Activated CD4-positive, alpha-beta T cell treated with anti-CD3 and anti-CD28 coated beads, Interleukin-2, amount 50 U/mL, for 1 hour (primary cell): ENCODE results near the gene NBAS.
"Not testable (repeated sequence)": the region's sequence is repeated elsewhere in the genome, so short reads cannot be mapped to it uniquely, and the experiment has no call there.

ENCODE experiments used
- DNase-seq: peaks from one replicate; pipeline ENCODE4 v3.0.0-alpha.2; 2020

NBAS gene

DNA sequence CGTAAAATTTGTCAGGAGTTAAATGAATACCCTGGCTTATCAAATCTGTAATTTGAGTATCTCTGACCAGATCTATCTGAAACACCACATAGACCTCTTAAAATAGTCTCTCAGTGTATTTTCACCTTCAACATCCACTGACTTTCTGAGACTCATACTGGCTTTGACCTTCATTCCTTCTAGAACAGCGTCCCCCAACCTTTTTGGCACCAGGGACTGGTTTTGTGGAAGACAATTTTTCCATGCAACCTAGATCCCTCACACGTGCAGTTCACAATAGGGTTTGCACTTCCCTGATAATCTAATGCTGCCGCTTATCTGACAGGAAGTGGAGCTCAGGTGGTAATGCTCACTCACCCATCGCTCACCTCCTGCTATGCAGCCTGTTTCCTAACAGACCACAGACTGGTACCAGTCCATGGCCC is 3.2 kb downstream of the NBAS start:
- no peak for DNase-seq

DNA sequence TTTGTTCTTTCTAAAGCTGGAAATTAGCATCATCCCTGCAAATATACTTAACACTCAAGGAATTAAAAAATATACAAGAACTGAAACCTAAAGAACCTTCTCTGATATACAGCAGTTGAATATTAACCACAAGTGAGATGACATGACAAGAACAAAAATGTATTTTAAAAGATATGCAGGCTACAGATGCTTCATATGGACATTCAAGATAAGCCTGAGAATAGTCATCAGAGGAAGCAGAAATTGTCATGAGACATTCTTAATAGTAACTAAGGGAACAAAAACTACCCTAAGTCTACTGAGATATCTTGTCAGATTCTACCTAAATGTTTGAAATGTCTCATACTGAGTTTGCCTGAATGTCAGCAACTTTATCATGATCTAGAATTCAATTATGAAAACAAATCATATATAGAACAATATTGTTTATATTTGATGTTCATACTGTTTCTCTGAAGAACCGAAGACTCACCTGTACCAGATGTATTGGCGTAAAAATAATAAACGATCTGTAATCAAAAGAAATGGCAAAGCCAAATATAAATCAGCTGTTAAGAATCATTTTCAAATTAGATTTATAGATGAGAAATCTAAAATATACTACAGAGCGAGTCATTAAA is 4.7 kb downstream of the NBAS start:
- DNase-seq, result no peak

DNA sequence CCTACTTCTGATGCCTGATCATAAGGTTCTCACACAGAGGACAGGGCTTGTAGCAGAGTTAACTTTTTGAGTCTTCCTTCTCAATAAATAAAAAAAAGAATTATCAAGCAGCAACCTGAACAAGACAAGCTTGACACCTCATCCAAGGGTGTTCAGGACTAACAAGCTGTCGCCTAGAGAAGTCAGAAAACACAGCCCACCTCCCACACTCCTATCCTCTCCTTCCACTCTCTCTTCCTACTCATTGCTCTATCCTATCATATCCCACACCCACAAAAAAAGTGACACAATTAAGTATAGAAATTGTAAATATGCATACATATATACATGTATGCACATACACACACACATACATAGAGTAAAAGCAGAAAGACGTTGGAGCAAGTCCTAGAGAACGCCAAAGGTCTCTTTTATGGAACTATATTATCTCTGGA is 5.4 kb downstream of the NBAS start:
- DNase-seq, result no peak

DNA sequence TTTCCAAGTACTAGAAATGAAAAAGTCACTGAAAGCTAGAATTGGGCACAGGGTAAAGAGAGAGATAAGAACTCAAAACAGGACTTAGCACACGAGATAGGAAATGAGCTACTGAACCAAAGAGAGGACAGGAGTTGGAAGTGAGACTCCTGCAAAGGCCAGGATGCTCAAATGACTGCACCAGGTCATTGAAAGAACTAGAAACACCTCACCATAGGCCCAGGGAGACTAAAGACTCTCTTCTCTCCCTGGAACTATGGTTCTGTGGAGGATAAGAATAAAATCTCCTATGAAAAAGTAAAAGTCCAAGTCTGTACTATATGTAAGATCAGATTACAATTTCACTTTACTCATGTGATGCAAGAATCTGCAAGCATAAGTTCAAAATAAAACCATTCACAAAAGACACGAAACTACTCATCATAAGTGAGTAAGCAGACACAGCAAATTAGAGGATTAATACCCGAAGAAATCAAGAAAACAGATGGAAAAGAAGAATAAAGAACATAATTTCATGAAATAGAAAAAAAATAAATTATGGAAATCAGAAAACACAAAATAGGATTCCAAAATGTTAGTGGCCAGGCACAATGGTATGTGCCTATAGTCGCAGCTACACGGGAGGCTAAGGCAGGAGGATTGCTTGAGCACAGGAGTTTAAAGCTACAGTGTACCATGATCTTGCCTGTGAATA is 6.5 kb downstream of the NBAS start:
- no peak for DNase-seq

DNA sequence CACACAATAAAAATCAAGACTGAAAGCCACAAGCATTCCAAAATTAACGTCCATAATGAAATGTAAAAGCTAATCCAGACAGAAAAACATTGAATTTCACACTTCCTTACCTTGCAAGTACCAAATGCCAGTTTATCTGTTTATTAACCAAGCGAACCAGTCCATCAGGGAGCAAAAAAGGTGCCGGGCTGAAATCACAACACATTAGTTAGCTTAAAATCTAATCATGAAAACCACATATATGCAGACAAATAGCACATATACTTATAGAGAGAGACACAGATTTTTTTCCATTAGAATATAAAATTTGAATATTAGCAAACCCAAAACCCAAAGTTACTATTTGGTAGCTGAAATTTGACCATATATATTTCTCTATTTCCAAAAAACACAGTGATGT is 7.2 kb downstream of the NBAS start:
- DNase-seq, result no peak

DNA sequence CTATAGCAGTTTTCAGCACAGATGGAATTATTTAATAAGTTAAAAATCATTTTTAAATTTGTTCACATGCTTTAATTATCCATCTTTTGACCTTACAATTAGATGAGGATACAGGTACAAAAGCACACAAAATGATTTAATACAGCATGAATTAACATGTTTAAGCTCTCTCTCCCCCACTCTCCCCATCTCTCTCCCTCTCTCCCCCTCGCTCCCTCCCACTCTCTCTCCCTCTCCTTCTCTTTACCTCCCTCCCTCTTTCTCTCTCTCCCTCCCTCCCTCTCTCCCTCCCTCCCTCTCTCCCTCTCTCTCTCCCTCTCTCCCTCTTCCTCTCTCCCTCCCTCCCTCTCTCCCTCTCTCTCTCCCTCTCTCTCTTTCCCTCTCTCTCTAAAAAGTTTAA is 7.6 kb downstream of the NBAS start:
- no peak for DNase-seq

DNA sequence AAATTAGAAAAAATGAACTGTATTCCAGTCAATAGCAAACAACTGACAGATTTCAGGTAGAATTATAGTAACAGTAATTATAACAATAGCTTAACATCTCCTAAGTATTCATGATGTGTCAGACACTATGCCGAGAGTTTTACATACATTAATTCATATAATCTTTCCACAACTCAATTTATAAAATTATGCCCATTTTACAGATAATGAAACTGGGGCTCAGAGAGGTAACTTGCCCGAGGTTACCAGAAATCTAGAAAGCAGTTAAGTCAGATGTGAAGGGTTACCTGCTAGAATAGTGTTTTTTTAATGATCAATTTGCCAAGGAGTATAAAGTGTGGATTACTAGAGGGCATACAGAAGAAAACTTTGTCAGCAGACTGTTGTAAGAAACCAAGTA is 12.2 kb downstream of the NBAS start:
- no peak for DNase-seq

DNA sequence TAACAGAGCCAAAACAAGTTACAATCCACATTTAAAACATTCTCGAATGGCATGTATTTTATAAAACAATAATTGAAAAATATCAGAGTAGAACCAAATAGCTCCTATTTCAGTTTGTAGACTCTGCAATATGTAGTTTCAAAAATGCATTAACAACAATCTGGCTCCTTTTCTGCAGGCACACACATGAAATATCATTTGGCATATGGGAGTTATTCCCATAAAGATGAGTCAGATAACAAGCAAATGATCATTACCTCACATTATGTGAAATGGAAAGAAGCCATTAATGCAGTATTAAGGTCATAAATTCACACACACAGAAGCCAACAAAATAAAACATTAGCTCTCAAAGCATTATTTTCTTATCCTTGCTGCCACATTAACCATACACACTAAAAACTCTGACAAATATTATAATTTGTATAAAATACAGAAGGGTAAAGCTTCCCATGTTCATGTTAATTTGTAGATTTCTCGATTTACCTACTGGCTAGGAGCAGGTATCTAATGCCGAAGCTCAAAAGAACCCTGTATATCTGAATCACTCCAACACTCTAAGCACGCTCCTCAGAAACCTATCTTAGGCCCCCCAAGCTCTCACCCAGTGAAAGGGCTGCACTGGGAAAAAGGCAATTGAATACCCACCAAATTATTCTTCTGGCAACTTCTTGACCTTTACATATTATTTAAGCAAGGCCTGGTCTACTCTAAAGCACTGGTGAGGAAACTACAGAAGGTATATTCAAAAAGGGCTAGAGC is 13.8 kb downstream of the NBAS start:
- no peak for DNase-seq

DNA sequence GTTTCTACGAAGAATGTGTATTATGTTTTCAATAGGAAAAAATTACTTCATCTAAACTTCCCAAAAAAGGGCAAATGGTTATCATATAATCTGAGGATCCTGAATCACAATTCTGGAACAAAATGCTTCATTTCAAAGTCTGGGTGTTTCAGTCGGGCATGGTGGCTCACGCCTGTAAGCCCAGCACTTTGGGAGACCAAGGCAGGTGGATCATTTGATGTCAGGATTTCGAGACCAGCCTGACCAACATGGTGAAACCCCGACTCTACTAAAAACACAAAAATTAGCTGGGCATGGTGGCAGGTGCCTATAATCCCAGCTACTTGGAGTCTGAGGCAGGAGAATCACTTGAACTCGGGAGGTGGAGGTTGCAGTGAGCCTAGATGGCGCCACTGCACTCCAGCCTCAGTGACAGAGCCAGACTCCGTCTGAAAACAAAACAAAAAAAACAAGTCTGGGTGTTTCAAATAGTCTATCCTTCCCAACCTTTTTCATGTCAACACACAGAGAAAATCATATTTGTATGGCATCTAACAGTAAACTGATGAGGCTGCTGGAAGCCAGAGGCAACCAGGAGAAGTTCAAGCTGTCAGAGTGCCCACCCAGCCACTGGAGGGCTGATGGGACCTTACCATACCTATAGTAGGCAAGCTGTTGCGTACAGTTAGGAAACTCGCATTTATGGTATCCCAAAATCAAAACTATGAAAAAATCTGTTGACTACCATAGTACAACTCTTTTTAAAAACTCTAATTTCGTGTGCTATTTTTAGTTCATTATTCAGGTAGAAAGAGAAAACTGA is 14.6 kb downstream of the NBAS start:
- no peak for DNase-seq

DNA sequence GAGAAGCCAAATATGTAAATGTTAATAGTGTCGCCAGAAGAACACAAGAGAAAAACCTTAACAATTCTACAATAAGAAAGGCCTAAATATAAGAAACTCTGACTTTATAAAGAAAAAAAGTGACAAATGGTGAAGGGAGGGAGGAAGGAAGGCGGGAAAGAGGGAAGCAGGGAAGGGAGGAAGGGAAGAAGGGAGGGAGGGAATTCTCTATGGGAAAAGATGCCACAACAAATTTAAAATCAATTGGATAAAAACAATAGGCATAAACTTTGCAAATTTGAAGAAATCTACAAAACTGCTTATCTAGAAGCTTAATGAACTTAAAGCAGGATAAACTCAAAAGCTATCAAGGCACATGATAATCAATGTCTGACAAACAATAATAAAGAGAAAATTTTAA is 16.9 kb downstream of the NBAS start:
- DNase-seq, result no peak

DNA sequence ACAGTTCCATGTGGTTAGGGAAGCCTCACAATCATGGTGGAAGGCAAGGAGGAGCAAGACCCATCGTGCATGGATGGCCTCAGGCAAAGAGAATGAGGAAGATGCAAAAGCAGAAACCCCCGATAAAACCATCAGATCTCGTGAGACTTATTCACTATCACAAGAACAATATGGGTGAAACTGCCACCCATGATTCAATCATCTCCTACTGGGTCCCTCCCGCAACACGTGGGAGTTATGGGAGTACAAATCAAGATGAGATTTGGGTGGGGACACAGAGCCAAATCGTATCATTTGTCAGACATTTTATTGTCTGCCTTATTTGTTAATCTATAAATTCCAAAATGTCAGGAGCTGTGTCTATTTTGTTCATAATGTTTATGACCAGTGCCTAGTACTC is 17.6 kb downstream of the NBAS start:
- DNase-seq, result no peak

DNA sequence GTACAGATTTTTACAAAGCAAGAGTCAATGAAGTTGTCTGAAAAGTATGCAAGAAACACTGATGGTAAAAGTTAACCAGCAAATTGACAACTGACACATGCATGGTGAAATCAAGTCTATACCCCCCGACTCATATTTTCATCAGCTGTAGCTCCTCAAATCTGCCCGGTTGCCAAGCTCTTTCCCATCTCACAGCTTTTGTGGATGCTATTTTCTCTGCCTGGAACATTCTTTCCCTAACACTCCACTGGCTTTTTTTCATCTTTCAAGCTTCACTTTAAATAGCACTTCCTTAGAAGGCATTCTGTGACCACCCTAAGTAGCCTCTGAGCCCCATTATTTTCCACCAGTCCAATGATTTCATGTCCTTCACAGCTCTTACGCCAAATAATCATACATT is 18.1 kb downstream of the NBAS start:
- DNase-seq, result no peak

DNA sequence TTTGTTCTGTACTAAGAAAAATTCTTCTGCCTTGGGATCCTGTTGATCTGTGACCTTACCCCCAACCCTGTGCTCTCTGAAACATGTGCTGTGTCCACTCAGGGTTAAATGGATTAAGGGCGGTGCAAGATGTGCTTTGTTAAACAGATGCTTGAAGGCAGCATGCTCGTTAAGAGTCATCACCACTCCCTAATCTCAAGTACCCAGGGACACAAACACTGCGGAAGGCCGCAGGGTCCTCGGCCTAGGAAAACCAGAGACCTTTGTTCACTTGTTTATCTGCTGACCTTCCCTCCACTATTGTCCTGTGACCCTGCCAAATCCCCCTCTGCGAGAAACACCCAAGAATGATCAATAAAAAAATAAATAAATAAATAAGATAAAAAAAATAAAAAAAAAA is 18.9 kb downstream of the NBAS start:
- DNase-seq, result not testable (repeated sequence)

DNA sequence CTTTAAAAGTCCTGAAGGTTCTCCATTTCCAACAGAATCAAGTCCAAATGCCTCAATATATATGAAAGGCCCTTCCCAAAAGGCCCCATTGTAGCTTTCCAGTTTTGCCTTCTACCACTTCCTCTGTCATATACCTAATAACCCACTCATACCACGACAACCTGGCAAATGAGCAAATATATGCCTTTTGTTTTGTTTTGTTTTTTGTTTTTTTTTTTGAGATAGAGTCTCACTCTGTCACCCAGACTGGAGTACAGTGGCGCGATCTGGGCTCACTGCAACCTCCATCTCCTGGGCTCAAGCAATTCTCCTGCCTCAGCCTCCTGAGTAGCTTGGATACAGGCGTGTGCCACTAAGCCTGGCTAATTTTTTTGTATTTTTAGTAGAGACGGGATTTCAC is 20.6 kb downstream of the NBAS start:
- not testable (repeated sequence) for DNase-seq

DNA sequence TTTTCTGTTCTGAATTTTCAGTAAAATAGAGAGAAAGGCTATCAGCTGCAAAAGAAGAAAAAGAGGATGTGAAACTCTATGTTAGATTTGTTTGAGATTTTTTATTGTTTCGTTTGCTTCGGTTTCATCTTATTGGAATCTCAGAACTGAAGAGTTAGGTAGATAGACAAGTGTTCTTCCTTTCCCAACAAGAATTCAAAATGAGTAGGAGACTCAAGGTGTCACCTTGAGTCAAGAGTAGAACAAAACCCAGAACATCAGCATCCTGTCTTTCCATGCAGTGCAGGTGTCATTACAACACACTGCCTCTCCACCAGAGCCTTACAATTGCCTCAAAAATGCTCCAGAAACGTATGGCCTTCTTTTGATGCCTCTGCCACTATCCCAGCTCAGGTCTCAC is 21.1 kb downstream of the NBAS start:
- DNase-seq, result no peak

DNA sequence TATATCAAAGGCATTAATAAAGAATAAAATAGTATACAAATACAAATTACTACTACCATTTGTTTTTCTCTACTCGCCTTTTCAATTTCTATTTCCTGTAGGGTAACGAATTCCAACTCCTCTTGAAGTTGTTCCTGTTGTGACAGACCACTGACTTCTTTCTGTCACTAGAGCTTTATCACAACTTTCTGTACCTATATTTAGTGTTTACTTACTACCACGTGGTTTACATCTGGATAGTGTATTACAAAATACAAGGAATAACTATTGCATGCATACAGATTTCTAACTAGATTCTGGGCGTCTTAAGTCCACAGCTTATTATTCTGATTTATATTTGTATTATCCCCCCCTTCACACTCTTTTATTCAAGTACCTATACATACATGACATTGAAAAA is 22.3 kb downstream of the NBAS start:
- no peak for DNase-seq

DNA sequence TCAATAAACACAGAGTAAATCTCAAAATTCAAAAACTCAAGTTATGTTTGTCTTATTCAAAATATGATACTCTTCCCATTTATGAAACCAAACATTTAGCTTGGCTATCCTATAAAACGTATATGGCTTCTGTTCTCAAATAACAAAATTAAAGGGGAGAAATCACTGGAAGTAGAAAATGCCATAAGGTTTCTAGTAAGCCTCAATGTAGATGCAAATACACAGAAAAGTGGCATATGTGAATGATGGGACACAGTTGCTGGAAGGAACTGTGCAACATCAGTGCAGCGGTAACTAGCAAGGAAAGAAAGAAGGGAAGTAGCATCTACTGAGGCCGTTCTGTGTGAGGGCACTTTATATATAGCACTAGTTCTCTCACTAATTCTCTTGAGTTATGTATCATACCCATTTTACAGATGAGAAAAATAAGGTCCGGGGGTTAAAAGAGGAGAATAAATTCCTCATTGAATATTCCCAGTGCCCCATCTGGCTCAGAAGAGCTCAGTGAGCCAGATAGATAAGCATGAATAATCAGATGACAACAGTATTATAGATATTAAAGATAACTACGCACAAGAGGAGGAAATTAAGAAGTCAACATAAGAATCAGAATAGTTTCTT is 27.2 kb downstream of the NBAS start:
- DNase-seq, result no peak

DNA sequence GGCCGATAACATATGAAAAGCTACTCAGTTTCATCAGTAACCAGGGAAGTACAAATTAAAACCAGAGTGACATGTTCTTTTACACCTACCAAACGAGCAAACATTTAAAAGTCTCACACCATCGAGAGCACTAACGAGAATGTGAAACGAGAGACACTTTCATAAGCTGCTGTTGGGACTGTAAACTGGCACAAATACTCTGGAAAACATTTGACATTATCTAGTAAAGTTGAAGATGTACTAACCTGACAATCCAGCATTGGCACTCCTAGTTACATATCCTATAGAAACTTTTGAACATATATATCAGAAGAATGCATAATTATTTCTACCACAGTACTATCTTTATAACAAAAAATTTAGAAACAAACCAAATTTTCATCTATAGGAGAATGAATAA is 28.1 kb downstream of the NBAS start:
- no peak for DNase-seq

DNA sequence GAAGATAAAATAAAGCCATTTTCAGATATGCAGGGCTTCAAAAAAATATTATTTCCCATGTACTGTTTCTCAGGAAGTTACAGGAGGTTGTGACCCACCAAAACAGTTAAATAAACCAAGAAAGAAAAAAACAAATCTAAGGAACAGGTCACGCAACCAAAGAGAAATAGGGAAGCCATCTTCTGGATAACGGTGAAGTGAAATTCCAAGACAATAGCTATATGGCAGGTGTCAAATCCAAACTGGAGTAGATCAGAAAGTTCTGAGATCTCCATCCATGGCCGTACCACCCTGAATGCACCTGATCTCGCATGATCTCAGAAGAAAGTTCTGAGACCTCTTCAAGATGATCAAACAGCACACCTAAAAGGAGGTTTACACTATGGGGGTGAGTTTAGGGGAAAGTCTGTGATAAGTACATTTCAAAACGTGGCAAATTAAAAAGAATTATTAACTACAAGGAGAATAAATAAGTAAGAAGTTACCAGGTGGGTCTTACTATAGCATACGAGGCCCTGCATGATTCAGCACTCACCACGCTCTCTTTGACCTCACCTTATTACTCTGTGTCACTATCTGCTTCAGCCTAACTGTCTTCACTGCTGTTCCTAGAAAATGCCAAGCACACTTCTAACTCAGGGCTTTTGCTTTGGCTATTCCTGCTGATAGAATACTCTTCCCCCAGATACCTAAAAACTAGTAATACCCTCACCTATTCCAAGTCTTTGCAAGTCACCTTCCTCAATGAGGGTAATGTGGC is 29.9 kb downstream of the NBAS start:
- DNase-seq, result no peak

DNA sequence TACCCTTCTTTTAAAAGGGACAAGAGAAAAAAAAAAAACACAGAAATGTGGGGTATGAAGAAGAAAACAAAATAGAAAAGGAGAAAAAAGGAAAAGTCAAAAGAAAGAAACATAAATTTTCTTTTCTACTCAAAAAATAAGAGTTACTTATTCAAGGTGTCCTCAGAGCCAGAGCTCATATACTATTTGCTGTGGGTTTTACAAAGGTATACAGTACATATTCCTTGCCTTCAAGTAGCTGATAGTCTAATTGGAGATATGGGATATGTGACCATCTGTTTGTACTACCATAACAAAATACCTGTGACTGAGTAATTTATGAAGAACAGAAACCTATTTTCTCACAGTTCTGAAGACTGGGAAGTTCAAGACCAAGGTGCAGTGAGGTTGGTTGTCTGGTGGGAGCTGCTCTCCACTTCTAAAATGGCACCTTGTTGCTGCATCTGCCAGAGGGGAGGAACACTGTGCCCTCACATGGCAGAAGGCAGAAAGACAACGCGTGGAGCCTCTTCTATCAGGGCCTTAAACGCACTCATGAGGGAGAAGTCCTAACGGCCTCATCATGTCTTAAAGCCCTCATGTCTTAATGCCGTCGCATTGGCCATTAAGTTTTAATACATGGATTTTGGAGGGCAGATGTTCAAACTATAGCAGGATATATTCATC is 33.9 kb downstream of the NBAS start:
- no peak for DNase-seq

DNA sequence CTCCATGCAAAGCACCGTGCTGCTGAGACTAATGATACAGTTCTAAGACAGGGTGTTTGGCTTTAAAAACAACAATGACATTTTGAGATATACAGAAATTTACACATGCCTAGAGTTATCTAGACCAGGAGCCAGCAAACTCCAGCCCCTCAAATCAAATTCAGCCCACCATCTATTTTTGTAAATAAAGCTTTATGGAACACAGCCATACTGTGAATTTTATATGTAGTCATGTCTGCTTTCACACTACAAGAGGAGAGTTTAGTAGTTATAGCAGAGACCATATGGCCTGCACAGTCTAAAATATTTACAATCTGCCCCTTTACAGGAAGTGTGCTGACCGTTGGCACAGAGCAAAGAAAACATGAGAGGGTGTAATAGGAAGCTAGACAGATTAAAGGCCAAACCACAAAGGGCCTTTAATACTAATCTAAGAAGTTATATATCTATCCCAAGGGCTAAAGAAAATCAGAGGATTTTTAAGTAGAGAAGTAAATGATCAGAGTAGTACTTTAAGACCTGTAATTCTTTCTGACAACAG is 39.4 kb downstream of the NBAS start:
- DNase-seq, result no peak
